ENCODE data around the gene LIN7B.
"Not testable (repeated sequence)": the region's sequence is repeated elsewhere in the genome, so short reads cannot be mapped to it uniquely, and the experiment has no call there.

- not testable (repeated sequence) for TF ChIP-seq SIN3A (IDR thresholded peaks at IDR 0.05; ENCODE audit: borderline replicate concordance, low read depth, low read length)
- TF ChIP-seq CTCF (IDR thresholded peaks at IDR 0.05): peak; percentile 50
Observed at GRCh38 chr19:49074869-49075268, 39.3 kb upstream of the LIN7B start.
